ENCODE results near the gene SYNPO. TPM values are rescaled to one million over a fixed set of nuclear protein-coding genes. Genes with fewer than 3 reads are reported as not detected.

Gene SYNPO
- total RNA-seq, 1 donor from 2014 or later = 24.5 TPM

DNA sequence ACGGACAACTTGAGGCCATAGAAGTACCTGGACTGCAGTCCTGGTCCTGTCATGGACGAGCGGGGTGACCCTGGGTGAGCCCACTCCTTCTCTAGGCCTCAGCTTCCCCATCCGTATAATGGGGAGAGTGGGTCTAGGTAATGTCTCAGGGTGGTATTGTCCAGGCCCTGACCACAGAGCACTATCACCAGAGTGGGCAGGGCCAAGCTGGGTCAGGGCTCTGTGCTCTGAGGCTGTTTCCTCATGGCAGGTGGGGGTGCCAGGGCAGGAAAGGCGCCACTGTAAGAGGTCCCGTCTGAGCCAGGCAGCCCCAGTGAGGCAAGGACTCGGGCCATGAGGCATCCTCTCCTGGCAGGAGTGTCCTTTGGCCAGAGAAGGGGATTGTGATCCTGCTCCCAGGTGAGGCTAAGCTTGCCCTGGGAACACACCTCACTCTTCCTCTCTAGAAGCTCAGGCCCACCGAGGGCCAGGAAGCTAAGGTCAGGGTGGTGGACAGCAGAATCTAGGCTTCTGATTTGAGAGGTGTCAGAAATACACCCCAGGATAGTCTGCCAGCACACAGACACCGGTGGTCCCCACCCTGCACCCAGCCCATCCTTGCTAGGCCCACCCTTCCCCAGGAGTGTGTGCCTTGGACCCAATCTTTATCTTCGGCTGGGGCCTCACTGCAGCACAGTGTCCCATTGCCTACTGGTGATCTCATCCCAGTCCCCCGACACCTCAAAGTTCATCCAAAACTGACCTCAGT lies 19.1 kb downstream of the SYNPO start:
- H3K27me3 Mint-ChIP-seq = peaks cover 26% of the 10 kb centered on the region
- no peak for DNase-seq (ENCODE audit: extremely low spot score, unreplicated experiment)
- H3K9me3 Mint-ChIP-seq = no peaks in the 10 kb centered on the region
- H3K4me1 Mint-ChIP-seq (ENCODE audit: unreplicated experiment) = peaks cover 38% of the 10 kb centered on the region
- H3K27ac Mint-ChIP-seq = no peak overlapping the region
- no peaks in the 10 kb centered on the region for H3K36me3 Mint-ChIP-seq
- H3K4me3 Mint-ChIP-seq = no peak overlapping the region
- TF ChIP-seq, protein P1, sequence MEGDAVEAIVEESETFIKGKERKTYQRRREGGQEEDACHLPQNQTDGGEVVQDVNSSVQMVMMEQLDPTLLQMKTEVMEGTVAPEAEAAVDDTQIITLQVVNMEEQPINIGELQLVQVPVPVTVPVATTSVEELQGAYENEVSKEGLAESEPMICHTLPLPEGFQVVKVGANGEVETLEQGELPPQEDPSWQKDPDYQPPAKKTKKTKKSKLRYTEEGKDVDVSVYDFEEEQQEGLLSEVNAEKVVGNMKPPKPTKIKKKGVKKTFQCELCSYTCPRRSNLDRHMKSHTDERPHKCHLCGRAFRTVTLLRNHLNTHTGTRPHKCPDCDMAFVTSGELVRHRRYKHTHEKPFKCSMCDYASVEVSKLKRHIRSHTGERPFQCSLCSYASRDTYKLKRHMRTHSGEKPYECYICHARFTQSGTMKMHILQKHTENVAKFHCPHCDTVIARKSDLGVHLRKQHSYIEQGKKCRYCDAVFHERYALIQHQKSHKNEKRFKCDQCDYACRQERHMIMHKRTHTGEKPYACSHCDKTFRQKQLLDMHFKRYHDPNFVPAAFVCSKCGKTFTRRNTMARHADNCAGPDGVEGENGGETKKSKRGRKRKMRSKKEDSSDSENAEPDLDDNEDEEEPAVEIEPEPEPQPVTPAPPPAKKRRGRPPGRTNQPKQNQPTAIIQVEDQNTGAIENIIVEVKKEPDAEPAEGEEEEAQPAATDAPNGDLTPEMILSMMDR (conservative IDR thresholded peaks at IDR 0.05) = no peak

DNA sequence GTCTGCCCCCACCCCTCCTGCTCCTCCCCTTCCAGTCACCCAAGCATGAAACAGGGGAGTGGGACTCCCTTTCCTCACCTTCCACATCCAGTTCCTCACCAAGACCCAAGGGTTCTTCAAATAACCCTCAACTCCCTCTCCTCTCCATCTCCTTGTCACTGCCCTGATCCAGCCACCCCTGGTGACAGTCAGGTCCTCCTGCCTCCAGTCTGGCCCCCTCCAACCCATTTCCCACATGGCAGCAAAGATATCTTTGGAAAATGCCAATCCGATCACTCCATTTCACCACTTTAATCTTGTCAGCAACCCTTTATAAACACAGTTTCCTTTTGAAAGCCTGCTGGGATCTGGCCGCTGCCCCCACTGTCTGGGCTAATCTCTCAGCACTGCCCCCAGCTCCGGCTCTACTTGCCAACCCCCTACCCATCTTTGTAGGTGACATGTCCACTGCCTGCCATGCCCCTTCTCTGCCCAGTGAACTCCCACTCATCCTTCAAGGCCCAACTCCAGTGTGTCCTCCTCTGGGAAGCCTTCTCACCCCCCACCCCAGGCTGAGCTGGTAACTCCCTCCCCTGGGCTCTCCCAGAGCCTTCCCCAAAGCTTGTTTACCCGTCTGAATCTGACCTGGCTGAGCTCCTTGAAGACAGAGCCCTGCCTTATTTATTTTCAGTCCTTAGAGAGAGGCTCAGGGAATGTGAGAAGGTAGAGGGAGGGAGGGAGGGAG lies 19.8 kb downstream of the SYNPO start:
- Mint-ChIP-seq H3K4me1 (ENCODE audit: unreplicated experiment) (peaks cover 44% of the 10 kb centered on the region), H3K27me3 (peaks cover 30% of the 10 kb centered on the region), H3K9me3 (no peaks in the 10 kb centered on the region), H3K27ac (peak overlapping the region; percentile 22), H3K4me3 (no peak overlapping the region), H3K36me3 (no peaks in the 10 kb centered on the region)
- no peak for DNase-seq (ENCODE audit: extremely low spot score, unreplicated experiment)
- TF ChIP-seq, protein P1 (conservative IDR thresholded peaks at IDR 0.05) = no peak

DNA sequence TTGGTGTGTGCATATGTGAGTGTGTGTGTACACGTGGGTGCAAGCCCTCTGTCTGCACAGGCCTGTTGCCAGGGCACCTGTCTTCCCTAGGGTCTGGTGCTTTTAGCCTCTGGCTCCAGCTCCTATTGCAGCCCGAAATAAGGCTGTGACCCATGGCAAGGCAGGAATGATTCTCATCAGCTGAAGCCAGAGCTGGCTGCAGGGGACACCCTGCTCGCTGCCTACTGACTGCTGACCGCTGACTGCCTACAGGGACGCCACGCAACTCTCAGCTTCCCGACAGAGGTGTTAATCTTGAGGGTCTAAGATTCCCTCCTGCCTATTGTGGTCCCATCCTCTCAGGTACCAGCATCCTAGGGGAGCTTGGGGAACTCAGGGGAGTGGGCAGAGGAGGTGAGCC lies 20.6 kb downstream of the SYNPO start, which contains the start of gene MYOZ3:
Gene MYOZ3, plus strand, starts transcription at position 166 of the 400 bp plus-strand sequence. CDS start 1,691 bp downstream, outside the sequence.
- Mint-ChIP-seq H3K9me3 (no peaks in the 10 kb centered on the region), H3K36me3 (no peaks in the 10 kb centered on the region), H3K4me1 (ENCODE audit: unreplicated experiment) (peaks cover 40% of the 10 kb centered on the region), H3K4me3 (peak within 1 kb of the TSS; percentile 25), H3K27me3 (peaks cover 30% of the 10 kb centered on the region), H3K27ac (peak within 1 kb of the TSS; percentile 22)
- DNase-seq (ENCODE audit: extremely low spot score, unreplicated experiment) = no peak
- TF ChIP-seq, protein P1 (conservative IDR thresholded peaks at IDR 0.05) = no peak

DNA sequence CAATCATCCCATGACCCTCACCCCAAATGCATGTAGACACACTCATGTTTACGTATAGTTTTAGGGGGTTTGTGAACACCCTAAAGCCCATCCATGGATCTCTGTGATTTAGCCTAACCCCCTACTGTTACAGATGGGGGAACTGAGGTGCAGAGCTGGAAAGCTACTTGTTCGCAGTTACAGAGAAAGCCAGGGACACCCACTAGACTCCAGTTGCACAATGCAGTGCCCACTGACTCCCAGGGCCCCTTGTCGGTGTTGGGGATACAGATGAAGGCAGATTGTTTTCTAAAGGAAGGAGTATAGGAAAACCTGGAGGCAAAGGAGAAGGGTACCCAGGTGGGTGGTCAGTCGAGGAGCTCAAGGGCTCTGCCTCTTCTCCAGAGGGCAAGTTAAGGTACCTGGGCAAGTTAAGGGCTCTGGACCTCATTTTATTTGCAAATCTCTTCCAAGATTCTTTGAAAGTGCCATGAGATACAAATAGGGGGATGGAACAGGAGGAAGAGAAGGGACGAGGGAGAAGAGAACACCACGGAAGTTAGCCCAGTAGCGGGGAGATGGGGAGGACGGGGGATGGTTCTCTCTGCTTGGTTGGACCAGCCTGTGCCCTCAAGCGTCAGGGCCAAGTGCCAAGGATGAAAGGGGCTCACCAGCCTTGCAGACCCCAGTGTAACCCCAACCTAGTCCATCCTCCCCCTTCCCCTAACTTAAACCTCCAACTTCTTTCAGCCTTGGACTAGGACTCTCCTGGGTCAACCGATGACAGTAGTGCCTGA lies 21.5 kb downstream of the SYNPO start:
- peaks cover 30% of the 10 kb centered on the region for H3K27me3 Mint-ChIP-seq
- no peak overlapping the region for H3K4me3 Mint-ChIP-seq
- no peaks in the 10 kb centered on the region for H3K9me3 Mint-ChIP-seq
- H3K36me3 Mint-ChIP-seq = no peaks in the 10 kb centered on the region
- peak; percentile 40 for DNase-seq (ENCODE audit: extremely low spot score, unreplicated experiment)
- peaks cover 40% of the 10 kb centered on the region for H3K4me1 Mint-ChIP-seq (ENCODE audit: unreplicated experiment)
- no peak overlapping the region for H3K27ac Mint-ChIP-seq
- TF ChIP-seq, protein P1 (conservative IDR thresholded peaks at IDR 0.05) = no peak

- Mint-ChIP-seq H3K27me3 (peaks cover 25% of the 10 kb centered on the region), H3K4me3 (no peak overlapping the region), H3K27ac (no peak overlapping the region), H3K36me3 (no peaks in the 10 kb centered on the region), H3K4me1 (ENCODE audit: unreplicated experiment) (peaks cover 35% of the 10 kb centered on the region), H3K9me3 (no peaks in the 10 kb centered on the region)
- TF ChIP-seq, protein P1 (conservative IDR thresholded peaks at IDR 0.05) = no peak
- DNase-seq (ENCODE audit: extremely low spot score, unreplicated experiment) = peak; percentile 59
Measured at GRCh38 chr5:150662731-150663516, 22.5 kb downstream of the SYNPO start.

All from type B pancreatic cell (in vitro differentiated cells).